CD4-positive, alpha-beta T cell (primary cell): ENCODE data around the gene SYTL3. TPM values are rescaled to one million over a fixed set of nuclear protein-coding genes. Genes with fewer than 3 reads are reported as not detected.

Source experiments
- ATAC-seq: fragments of 200-7000 bp; cut with Tn5 transposase; one replicate; pipeline ENCODE4 v1.10.0; 2022; ENCODE audit warnings: mild to moderate bottlenecking; ENCODE audit not compliant: poor library complexity
- CTCF ChIA-PET: fragments of 350-600 bp; sonication (Branson Sonifier 250); formaldehyde crosslinking; loops from one replicate; lab custom pipeline; 2021; ENCODE audit warnings: antibody characterized with exemption, inconsistent platforms; lab: Charles Lee
- POLR2A ChIA-PET: fragments of 350-600 bp; sonication (Branson Sonifier 250); formaldehyde crosslinking; loops from one replicate; lab custom pipeline; 2021; ENCODE audit warnings: antibody characterized with exemption, inconsistent platforms; lab: Charles Lee
- DNase-seq, 14 experiments: peaks; one replicate each; pipeline ENCODE4 v3.0.0-alpha.2; 2013 to 2020; ENCODE audit warnings: mixed read lengths in 2 of 14
- H3K27ac ChIP-seq, 2 donors: one replicate each; pipeline versions ENCODE4 v1.5.1 to v1.7.0; 2013; ENCODE audit warnings: low read length in 2 of 2, low read depth in 1 of 2, mild to moderate bottlenecking in 1 of 2
- H3K27me3 ChIP-seq, 2 experiments: 1 replicate in 1 of 2; 2 replicates in 1 of 2; pipeline versions ENCODE4 v1.6.1 to v1.7.0; 2013; ENCODE audit warnings: low read length in 2 of 2, control low read depth in 1 of 2, mild to moderate bottlenecking in 1 of 2, moderate library complexity in 1 of 2; ENCODE audit not compliant: insufficient read depth in 2 of 2, control insufficient read depth in 1 of 2
- H3K36me3 ChIP-seq: one replicate; pipeline ENCODE4 v1.6.1; 2013; ENCODE audit warnings: low read length, control low read depth; ENCODE audit not compliant: insufficient read depth
- H3K4me1 ChIP-seq: one replicate; pipeline ENCODE4 v1.6.1; 2013; ENCODE audit warnings: low read length, control low read depth; ENCODE audit not compliant: insufficient read depth
- H3K4me3 ChIP-seq: one replicate; pipeline ENCODE4 v1.5.1; 2013; ENCODE audit warnings: mild to moderate bottlenecking, low read length, moderate library complexity
- H3K9me3 ChIP-seq, 2 experiments: 1 replicate in 1 of 2; 2 replicates in 1 of 2; pipeline versions ENCODE4 v1.6.1 to v1.7.0; 2013; ENCODE audit warnings: low read length in 2 of 2, mild to moderate bottlenecking in 2 of 2, control low read depth in 1 of 2, moderate library complexity in 1 of 2; ENCODE audit not compliant: control insufficient read depth in 1 of 2, insufficient read depth in 1 of 2
- H3K27ac Mint-ChIP-seq: one replicate; pipeline ENCODE4 v1.8.0; 2020; ENCODE audit warnings: mixed read lengths
- H3K27me3 Mint-ChIP-seq: one replicate; pipeline ENCODE4 v1.8.0; 2021; ENCODE audit warnings: mixed read lengths
- H3K36me3 Mint-ChIP-seq: one replicate; pipeline ENCODE4 v1.8.0; 2021; ENCODE audit warnings: low read depth, mixed read lengths
- H3K4me1 Mint-ChIP-seq: one replicate; pipeline ENCODE4 v1.8.0; 2021; ENCODE audit warnings: low read depth, mixed read lengths
- H3K4me3 Mint-ChIP-seq: one replicate; pipeline ENCODE4 v1.8.0; 2020; ENCODE audit warnings: mild to moderate bottlenecking, mixed read lengths
- H3K9me3 Mint-ChIP-seq: one replicate; pipeline ENCODE4 v1.8.0; 2020; ENCODE audit warnings: mixed read lengths
- CTCF ChIP-seq: fragments of 200-600 bp; IDR thresholded peaks from one replicate; pipeline ENCODE4 v1.8.0; 2022; ENCODE audit warnings: antibody characterized with exemption, mild to moderate bottlenecking
- intact Hi-C, 2 experiments: fragments of 100-400 bp; cut with DNase I in 1 of 2; cut with micrococcal nuclease in 1 of 2; formaldehyde crosslinking; loops; one replicate each; pipeline versions ENCODE4 v1.15.1 to v1.9.0; 2023 to 2025; cut with DNase I, micrococcal nuclease
- total RNA-seq, 174 experiments: library from RNA in 2 of 174; stranded (reverse) in 2 of 174; gene quantifications; one replicate each; pipeline ENCODE4 v1.2.3 and lab custom pipeline; 2021 to 2026

SYTL3 gene
- total RNA-seq, 2 experiments from 2014 or later, result 41.2 to 42.7 TPM

GRCh38 chr6:158684745-158685324 is 35.0 kb downstream of the SYTL3 start:
- ATAC-seq (no peak), DNase-seq (no peak)
- intact Hi-C loops, result no loop called here
- no peaks in the 10 kb centered on the region for H3K9me3 ChIP-seq
- peak overlapping the region; percentile 7 for H3K27ac Mint-ChIP-seq
- H3K4me3 Mint-ChIP-seq, result no peak overlapping the region
- no peak for TF ChIP-seq CTCF
- no peak overlapping the region for H3K4me3 ChIP-seq
- CTCF ChIA-PET, result interaction anchor here (0.7 to 1.2 kb wide), 2 partner anchors 121 to 185 kb away, joined by 4 read pairs; no protein-coding TSS in a partner anchor
- H3K27ac ChIP-seq, result no peak overlapping the region
- H3K4me1 ChIP-seq, result peaks cover 44% of the 10 kb centered on the region
- H3K4me1 Mint-ChIP-seq, result peaks cover 49% of the 10 kb centered on the region
- no peaks in the 10 kb centered on the region for H3K9me3 Mint-ChIP-seq
- H3K27me3 Mint-ChIP-seq, result no peaks in the 10 kb centered on the region
- POLR2A ChIA-PET, result interaction anchor here (0.9 to 3.0 kb wide), 2 partner anchors 22 kb away, joined by 3 to 9 read pairs; no protein-coding TSS in a partner anchor
- peaks cover 66% of the 10 kb centered on the region for H3K36me3 Mint-ChIP-seq
- H3K27me3 ChIP-seq, result no peaks in the 10 kb centered on the region
- peaks cover 19% of the 10 kb centered on the region for H3K36me3 ChIP-seq

DNA sequence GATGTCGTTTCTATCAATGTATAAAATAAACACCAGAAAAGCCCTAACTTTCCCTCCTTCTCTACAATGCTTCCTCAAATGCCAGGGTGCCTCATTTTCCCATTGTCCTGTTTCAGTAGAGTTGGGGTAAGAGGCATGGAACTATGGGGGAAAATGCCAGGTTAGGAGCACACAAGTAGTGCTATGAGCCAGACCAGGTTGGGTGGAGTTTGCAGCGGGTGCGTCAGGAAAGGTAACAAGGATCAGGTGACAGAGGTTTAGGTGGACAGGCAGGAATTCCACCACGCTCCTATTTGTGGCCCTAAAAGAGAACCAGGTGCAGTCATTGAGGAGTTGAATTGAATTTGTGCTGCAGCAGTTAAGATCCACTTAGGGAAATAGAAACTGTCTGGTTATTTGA is 36.5 kb downstream of the SYTL3 start:
- Mint-ChIP-seq H3K4me1 (peaks cover 51% of the 10 kb centered on the region), H3K27ac (peak overlapping the region; percentile 95), H3K36me3 (peaks cover 53% of the 10 kb centered on the region), H3K4me3 (peak overlapping the region; percentile 22), H3K9me3 (no peaks in the 10 kb centered on the region), H3K27me3 (no peaks in the 10 kb centered on the region)
- CTCF ChIA-PET, result no interaction called here
- Histone ChIP-seq H3K4me3 (no peak overlapping the region), H3K9me3 (no peaks in the 10 kb centered on the region), H3K27me3 (no peaks in the 10 kb centered on the region), H3K4me1 (peaks cover 55% of the 10 kb centered on the region), H3K36me3 (peaks cover 16% of the 10 kb centered on the region), H3K27ac (peak overlapping the region; percentile 52 to 89)
- intact Hi-C loops, result no loop called here
- no peak for TF ChIP-seq CTCF
- no peak for ATAC-seq
- POLR2A ChIA-PET, result interaction anchor here (2.0 to 3.0 kb wide), 2 partner anchors 24 to 43 kb away, joined by 9 to 11 read pairs; partner anchors contain the start of gene DYNLT1
- DNase-seq, result no peak

DNA sequence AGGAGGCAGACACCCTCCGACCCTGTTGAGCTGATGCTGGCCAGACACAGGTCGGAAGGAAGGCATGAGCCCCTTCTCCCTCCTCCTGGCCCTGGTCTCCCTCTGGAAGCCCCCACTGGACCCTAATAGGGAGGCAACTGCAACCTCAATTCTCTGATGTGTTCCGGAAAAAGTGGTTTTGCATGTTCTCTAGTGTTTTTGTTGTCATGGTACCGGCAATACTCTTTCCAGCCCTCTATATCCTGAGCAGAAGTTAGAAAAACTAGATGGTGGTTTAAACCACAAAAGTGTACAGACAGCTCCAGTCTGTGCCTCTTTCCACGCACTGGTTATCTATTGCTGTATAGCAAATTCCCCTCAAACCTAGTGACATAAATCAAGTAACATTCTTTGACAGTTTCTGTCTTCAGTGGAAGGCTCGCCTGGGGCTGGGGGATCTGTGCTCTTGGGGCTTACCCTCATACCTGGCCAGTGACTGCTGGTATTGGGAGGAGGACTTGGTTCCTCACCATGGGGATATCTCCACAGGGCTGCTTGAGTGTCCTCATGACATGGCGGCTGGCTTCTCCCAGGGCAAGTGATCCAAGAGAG is 37.0 kb downstream of the SYTL3 start:
- Mint-ChIP-seq H3K27me3 (no peaks in the 10 kb centered on the region), H3K36me3 (peaks cover 51% of the 10 kb centered on the region), H3K9me3 (no peaks in the 10 kb centered on the region), H3K4me3 (peak overlapping the region; percentile 22), H3K27ac (peak overlapping the region; percentile 95), H3K4me1 (peaks cover 54% of the 10 kb centered on the region)
- H3K27me3 ChIP-seq, result no peaks in the 10 kb centered on the region
- CTCF ChIA-PET, result no interaction called here
- POLR2A ChIA-PET, result interaction anchor here (2.0 to 3.0 kb wide), 2 partner anchors 24 to 43 kb away, joined by 9 to 11 read pairs; partner anchors contain the start of gene DYNLT1
- ATAC-seq (peak; percentile 94), DNase-seq (peak in 11 of 14 experiments; percentile 7 to 92 (median 49))
- peaks cover 58% of the 10 kb centered on the region for H3K4me1 ChIP-seq
- peak overlapping the region; percentile 76 to 89 for H3K27ac ChIP-seq
- intact Hi-C loops, result loop anchor here in 1 of 2 experiments (1.0 kb wide), 2 partner anchors 34 to 38 kb away; no protein-coding TSS in a partner anchor
- no peaks in the 10 kb centered on the region for H3K9me3 ChIP-seq
- TF ChIP-seq CTCF, result no peak
- peaks cover 16% of the 10 kb centered on the region for H3K36me3 ChIP-seq
- H3K4me3 ChIP-seq, result peak overlapping the region; percentile 13
